ENCODE measurements around the gene PPM1H. TPM values are rescaled to one million over a fixed set of nuclear protein-coding genes. Genes with fewer than 3 reads are reported as not detected.

The PPM1H gene
- total and polyA plus RNA-seq, 2 of the 8 experiments (the other 6 are each of a cell fraction or from before 2014, with no cell fraction given): 16.4 to 36.1 TPM

- no peak overlapping the region for H2BK12ac ChIP-seq (ENCODE audit: low read depth, low read length)
- no peak for DNase-seq (ENCODE audit: low read depth in 1 of 2, low spot score in 2 of 2)
- H3K36me3 ChIP-seq (ENCODE audit: control insufficient read depth in 2 of 4, insufficient read depth in 4 of 4, low read length in 3 of 4): no peaks in the 10 kb centered on the region; a peak in 1 of 8 replicates
- no peak overlapping the region for H4K5ac ChIP-seq (ENCODE audit: insufficient read length, low read depth, low read length)
- H3K27ac ChIP-seq (ENCODE audit: low read depth, low read length): no peak overlapping the region
- no peak overlapping the region for H2AK5ac ChIP-seq (ENCODE audit: low read depth, low read length)
- peaks cover 3 to 18% (median 10%) of the 10 kb centered on the region in 4 experiments; a peak in 4 of 7 replicates for H3K4me1 ChIP-seq (replicated peaks in 1 of 4; ENCODE audit: control insufficient read depth in 3 of 4, insufficient read depth in 4 of 4, low read length in 3 of 4)
- H4K8ac ChIP-seq (ENCODE audit: extremely low read depth, insufficient read depth, low read length): no peak overlapping the region
- POLR2A ChIA-PET (ENCODE audit: partially characterized antibody): interaction anchor here (1.5 to 1.6 kb wide), 2 partner anchors 9 to 14 kb away, joined by 4 read pairs; no protein-coding TSS in a partner anchor
- H2BK120ac ChIP-seq (replicated peaks; ENCODE audit: low read depth, low read length): no peak overlapping the region
- TF ChIP-seq CTBP2 (IDR thresholded peaks at IDR 0.05; ENCODE audit: borderline replicate concordance, insufficient read depth, insufficient read length, low read length) (no peak), RAD21 (IDR thresholded peaks at IDR 0.05 in 1 of 2, conservative IDR thresholded peaks at IDR 0.05 in 1 of 2; ENCODE audit: low read depth in 2 of 2, low read length in 2 of 2) (no peak), BCL11A (IDR thresholded peaks at IDR 0.05; ENCODE audit: low read depth in 2 of 2, low read length in 2 of 2) (no peak), EZH2 (IDR thresholded peaks at IDR 0.05; ENCODE audit: low read depth, low read length, severe bottlenecking) (no peak), RXRA (IDR thresholded peaks at IDR 0.05; ENCODE audit: insufficient read depth, low read depth, low read length) (no peak), HDAC2 (IDR thresholded peaks at IDR 0.05; ENCODE audit: borderline replicate concordance in 1 of 2, low read depth in 2 of 2, low read length in 2 of 2) (no peak)
- no peak overlapping the region for H3K14ac ChIP-seq (ENCODE audit: insufficient read length)
- no peaks in the 10 kb centered on the region for H3K9me3 ChIP-seq (ENCODE audit: insufficient read depth in 2 of 2, low read depth in 1 of 2, low read length in 1 of 2)
- H3K27me3 ChIP-seq (replicated peaks in 1 of 4; ENCODE audit: control insufficient read depth in 3 of 4, extremely low read depth in 1 of 4, insufficient read depth in 3 of 4, low read length in 3 of 4): no peaks in the 10 kb centered on the region
- no peak overlapping the region for H3K4me3 ChIP-seq (ENCODE audit: extremely low read depth in 1 of 4, insufficient read depth in 2 of 4, low read depth in 3 of 4, low read length in 4 of 4)
- CTCF ChIA-PET (ENCODE audit: partially characterized antibody): interaction anchor here (0.6 to 1.5 kb wide), 6 partner anchors 10 to 437 kb away, joined by 3 to 6 read pairs (median 4); no protein-coding TSS in a partner anchor
- no peak overlapping the region for H3K56ac ChIP-seq (replicated peaks; ENCODE audit: insufficient read length, low read depth, low read length)
- no peak overlapping the region for H2BK5ac ChIP-seq (ENCODE audit: low read depth, low read length)
- H3K4me2 ChIP-seq (ENCODE audit: insufficient read depth in 1 of 2, low read depth in 2 of 2, low read length in 2 of 2): peak overlapping the region in 1 of 2 experiments; percentile 3; a peak in 1 of 4 replicates
- H4K91ac ChIP-seq (replicated peaks; ENCODE audit: insufficient read length, low read length): no peak overlapping the region
- H2BK20ac ChIP-seq (ENCODE audit: low read length): no peak overlapping the region
- H3K4ac ChIP-seq (replicated peaks; ENCODE audit: insufficient read length, low read depth, low read length): no peak overlapping the region
- peak overlapping the region in 1 of 4 experiments; percentile 46; a peak in 1 of 7 replicates for H3K9ac ChIP-seq (replicated peaks in 1 of 4; ENCODE audit: extremely low read depth in 1 of 4, low read depth in 3 of 4, low read length in 3 of 4)
- H3K23me2 ChIP-seq (ENCODE audit: low read depth, low read length): no peaks in the 10 kb centered on the region
- no peak overlapping the region for H2BK15ac ChIP-seq (ENCODE audit: low read length)
- no peak overlapping the region for H3K23ac ChIP-seq (ENCODE audit: insufficient read length)
- peaks cover 0 to 2% of the 10 kb centered on the region in 2 experiments for H4K20me1 ChIP-seq (replicated peaks in 1 of 2; ENCODE audit: control insufficient read depth in 1 of 2, insufficient read depth in 2 of 2, low read length in 2 of 2)
- peaks cover 0 to 25% of the 10 kb centered on the region in 2 experiments; a peak in 2 of 4 replicates for H3K79me2 ChIP-seq (ENCODE audit: control insufficient read depth in 1 of 2, insufficient read depth in 2 of 2, low read length in 2 of 2)
- no peak for FAIRE-seq
- H2AFZ ChIP-seq (ENCODE audit: low read length): no peak overlapping the region
- 91% methylated on average over 1 of the region's 1 CpG; no CpG with 5 or more reads in 1 of the 2 experiments for WGBS, 2 experiments (ENCODE audit: extremely low coverage in 1 of 2, insufficient coverage in 1 of 2, insufficient read length in 1 of 2, insufficient replicate concordance in 2 of 2, low coverage in 1 of 2, low lambda C conversion rate in 2 of 2, missing lambda C conversion rate in 1 of 2)
- H3K18ac ChIP-seq (ENCODE audit: extremely low read depth, low read length): no peak overlapping the region
- no peaks in the 10 kb centered on the region; the same call in 1 of the 2 replicates for H3K79me1 ChIP-seq (ENCODE audit: low read depth, low read length)
Measured at GRCh38 chr12:62859321-62859737, 75.6 kb downstream of the PPM1H start.
